ENCODE data around the gene KCNE3.
A peak's percentile ranks its signal among the peaks of the same experiment; 100 is the strongest.

Gene KCNE3

DNA sequence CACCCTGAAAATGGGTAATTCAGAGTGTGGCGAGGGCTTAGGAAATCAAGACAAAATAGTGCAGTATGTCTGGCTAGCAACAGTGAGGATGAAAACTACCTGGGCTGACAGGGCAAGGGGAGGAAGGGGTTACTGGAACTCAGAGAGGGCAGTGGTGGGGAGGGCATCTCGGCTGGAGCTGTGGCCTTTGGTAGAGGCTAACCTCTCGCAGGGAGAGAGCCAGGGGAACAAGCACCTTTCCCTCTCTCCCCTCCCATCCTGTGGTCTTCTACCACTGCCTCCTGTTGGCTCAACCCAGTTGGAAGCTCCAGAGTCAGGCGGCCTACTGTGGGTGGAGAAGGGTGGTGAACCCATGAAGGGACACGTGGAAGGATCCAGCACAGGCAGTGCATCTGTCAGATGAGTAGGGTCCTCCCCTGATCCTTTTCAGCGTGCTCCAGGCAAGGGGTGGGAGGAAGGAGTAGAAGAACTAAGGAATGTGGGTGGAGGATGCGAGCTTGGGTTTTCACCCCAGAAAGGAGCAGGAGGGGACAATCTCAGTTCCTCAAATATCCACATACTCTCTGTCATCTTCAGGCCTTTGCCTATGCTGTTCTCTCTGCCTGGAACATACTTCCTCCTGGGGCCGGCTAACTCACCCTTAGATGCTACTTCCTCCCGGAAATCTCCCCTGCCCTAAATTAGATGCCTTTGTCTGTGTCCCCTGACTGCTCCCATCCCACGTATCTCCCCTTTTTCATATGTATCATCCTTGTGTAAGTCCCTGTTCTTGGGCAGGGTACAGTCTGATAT is 6.2 kb upstream of the KCNE3 start:
- TF ChIP-seq Cebpa-rat (IDR thresholded peaks at IDR 0.05), result no peak
- Histone ChIP-seq H3K4me2 (no peak overlapping the region), H3K4me3 (no peak overlapping the region), H3K9ac (no peak overlapping the region), H3K27me3 (no peaks in the 10 kb centered on the region), H3K4me1 (peaks cover 4% of the 10 kb centered on the region), H3K36me3 (no peaks in the 10 kb centered on the region), H4K20me1 (no peaks in the 10 kb centered on the region), H3K27ac (no peak overlapping the region), H3K9me3 (no peaks in the 10 kb centered on the region)

DNA sequence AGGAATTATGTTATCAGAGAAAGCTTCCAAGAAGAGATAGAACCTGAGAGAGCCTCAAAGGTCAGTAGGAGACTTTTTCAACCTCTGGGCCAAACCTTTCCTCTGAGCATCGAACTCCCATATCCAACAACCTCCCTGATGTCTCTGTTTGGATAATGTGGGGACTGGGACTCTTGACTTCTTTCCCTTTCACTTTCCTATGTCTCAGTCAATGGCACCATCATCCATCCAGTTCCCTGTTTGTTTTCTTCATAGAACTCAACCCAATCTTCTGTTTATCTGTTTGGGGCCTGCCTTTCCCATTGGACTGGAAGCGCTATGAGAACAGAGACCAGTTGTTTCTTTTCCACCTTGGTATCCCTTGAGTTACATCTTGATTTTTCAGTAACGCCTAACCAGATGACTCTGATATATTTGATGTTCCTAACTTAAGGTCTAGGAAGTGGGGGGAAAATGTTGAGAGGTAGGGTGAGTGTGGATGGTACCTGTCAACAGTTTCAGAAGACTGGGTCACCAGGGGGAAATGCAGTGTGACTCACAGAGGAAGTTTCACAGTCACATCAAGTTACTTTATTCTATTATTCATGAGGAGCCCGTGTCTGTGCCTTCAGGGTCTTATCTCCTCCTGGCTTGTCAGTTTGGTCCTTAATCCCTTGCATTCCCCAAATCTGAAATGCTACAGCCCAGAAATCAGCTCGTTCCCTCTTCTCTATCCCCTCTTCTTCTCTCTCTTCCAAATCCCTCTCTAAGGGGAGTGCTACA is 4.5 kb upstream of the KCNE3 start:
- peaks cover 9% of the 10 kb centered on the region for H3K4me1 ChIP-seq
- H3K9me3 ChIP-seq, result no peaks in the 10 kb centered on the region
- no peak overlapping the region for H3K9ac ChIP-seq
- H3K36me3 ChIP-seq, result no peaks in the 10 kb centered on the region
- H4K20me1 ChIP-seq, result no peaks in the 10 kb centered on the region
- no peak overlapping the region for H3K4me2 ChIP-seq
- H3K4me3 ChIP-seq, result no peak overlapping the region
- no peak for TF ChIP-seq Cebpa-rat (IDR thresholded peaks at IDR 0.05)
- H3K27ac ChIP-seq, result no peak overlapping the region
- no peaks in the 10 kb centered on the region for H3K27me3 ChIP-seq

DNA sequence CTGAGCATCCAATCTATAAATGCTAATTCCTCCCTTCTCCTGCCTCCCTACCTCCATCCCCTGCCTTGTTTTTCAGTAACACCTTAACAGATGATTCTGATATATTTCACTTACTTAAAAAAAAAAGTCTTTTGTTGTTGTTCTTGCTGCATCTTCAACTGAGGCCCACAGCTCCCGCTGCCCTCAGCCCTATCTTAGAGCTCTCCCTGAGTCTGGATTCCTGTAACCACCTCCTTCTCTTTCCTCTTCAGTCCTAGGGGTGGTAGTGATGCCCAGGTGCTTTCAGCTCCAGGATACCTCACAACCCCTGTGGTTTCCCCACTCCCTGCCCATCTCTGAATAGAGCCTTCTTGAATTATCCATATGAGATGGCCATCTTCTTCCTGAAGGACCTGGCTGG is 3.7 kb upstream of the KCNE3 start:
- Histone ChIP-seq H4K20me1 (no peaks in the 10 kb centered on the region), H3K9me3 (no peaks in the 10 kb centered on the region), H3K4me2 (no peak overlapping the region), H3K4me1 (peaks cover 9% of the 10 kb centered on the region), H3K27ac (no peak overlapping the region), H3K27me3 (no peaks in the 10 kb centered on the region), H3K4me3 (no peak overlapping the region), H3K36me3 (no peaks in the 10 kb centered on the region), H3K9ac (no peak overlapping the region)
- TF ChIP-seq Cebpa-rat (IDR thresholded peaks at IDR 0.05), result no peak

- no peak for TF ChIP-seq Cebpa-rat (IDR thresholded peaks at IDR 0.05)
- Histone ChIP-seq H3K27ac (no peak overlapping the region), H4K20me1 (no peaks in the 10 kb centered on the region)
Measured at GRCh38 chr11:74470526-74470925, 3.2 kb upstream of the KCNE3 start.

DNA sequence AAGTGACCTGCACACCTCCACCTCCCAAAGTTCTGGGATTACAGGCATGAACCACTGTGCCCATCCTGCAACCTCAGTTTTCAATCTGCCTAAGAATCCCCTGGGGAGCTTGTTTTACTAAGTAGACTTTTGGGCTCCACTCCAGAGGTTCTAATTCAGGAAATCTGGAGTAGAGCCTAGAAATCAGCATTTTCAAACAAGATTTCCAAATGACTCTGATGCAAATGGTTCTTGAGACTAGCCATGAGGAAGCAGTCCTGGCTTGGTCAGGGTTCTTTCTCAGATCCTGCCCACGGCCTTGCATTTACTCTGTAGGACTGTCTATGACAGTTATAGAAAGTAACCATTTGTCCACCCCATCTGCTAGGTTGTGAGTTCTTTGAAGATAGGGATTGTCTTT is 1.6 kb upstream of the KCNE3 start:
- peaks cover 9% of the 10 kb centered on the region for H3K4me1 ChIP-seq
- no peak overlapping the region for H3K9ac ChIP-seq
- no peaks in the 10 kb centered on the region for H3K9me3 ChIP-seq
- no peak overlapping the region for H3K27ac ChIP-seq
- no peaks in the 10 kb centered on the region for H3K27me3 ChIP-seq
- H4K20me1 ChIP-seq, result no peaks in the 10 kb centered on the region
- peak overlapping the region; percentile 22 for H3K4me2 ChIP-seq
- TF ChIP-seq Cebpa-rat (IDR thresholded peaks at IDR 0.05), result no peak
- no peaks in the 10 kb centered on the region for H3K36me3 ChIP-seq
- no peak overlapping the region for H3K4me3 ChIP-seq

More at GRCh38 chr11:74470526-74470925, 3.2 kb upstream of the KCNE3 start:
- no peak overlapping the region for H3K4me2 ChIP-seq
- H3K9ac ChIP-seq, result no peak overlapping the region
- peaks cover 9% of the 10 kb centered on the region for H3K4me1 ChIP-seq
- no peaks in the 10 kb centered on the region for H3K9me3 ChIP-seq
- H3K4me3 ChIP-seq, result no peak overlapping the region
- H3K27me3 ChIP-seq, result no peaks in the 10 kb centered on the region
- no peaks in the 10 kb centered on the region for H3K36me3 ChIP-seq

DNA sequence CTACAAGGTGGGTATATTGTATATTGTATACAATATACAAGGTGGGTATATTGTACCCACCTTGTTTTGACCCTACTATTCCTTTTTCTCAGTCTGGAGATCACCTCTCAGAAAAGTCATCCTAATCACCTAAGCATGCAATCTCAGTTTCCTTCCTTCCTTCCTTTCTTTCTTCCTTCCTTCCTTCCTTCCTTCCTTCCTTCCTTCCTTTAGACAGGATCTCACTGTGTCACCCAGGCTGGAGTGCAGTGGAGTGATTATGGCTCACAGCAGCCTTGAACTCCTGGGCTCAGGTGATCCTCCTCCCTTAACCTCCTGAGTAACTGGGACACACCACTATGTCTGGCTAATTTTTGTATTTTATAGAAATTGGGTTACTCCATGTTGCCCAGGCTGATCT is 1.2 kb upstream of the KCNE3 start:
- no peak overlapping the region for H3K27ac ChIP-seq
- H3K9ac ChIP-seq, result no peak overlapping the region
- peaks cover 9% of the 10 kb centered on the region for H3K4me1 ChIP-seq
- no peaks in the 10 kb centered on the region for H3K36me3 ChIP-seq
- no peaks in the 10 kb centered on the region for H3K27me3 ChIP-seq
- no peak overlapping the region for H3K4me3 ChIP-seq
- H3K4me2 ChIP-seq, result peak overlapping the region; percentile 22
- H4K20me1 ChIP-seq, result no peaks in the 10 kb centered on the region
- H3K9me3 ChIP-seq, result no peaks in the 10 kb centered on the region
- no peak for TF ChIP-seq Cebpa-rat (IDR thresholded peaks at IDR 0.05)

DNA sequence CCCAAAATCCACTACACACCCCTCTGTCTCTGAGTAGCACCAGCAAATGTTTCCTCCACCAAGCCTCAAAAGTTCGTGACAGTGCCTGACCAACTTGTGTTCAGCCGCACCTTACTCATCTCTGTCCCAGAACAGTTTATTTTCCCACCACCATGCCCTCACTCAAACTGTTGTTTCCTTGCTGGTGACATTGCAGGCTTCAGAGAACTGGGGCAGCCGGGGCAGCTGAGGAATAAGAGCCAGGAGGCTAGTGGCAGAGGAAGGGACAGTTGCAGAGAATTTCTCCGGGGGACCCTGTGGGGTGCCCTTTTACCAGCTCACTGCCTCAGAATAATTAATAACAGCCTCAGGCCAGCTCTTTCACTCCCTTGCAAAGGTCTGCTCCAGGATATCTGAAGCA is 709 bp upstream of the KCNE3 start:
- no peak overlapping the region for H3K27ac ChIP-seq
- H3K9ac ChIP-seq, result no peak overlapping the region

GRCh38 chr11:74465291-74465708 is 2.0 kb downstream of the KCNE3 start:
- H3K9ac ChIP-seq, result no peak overlapping the region
- no peaks in the 10 kb centered on the region for H3K36me3 ChIP-seq
- no peaks in the 10 kb centered on the region for H4K20me1 ChIP-seq
- H3K27me3 ChIP-seq, result no peaks in the 10 kb centered on the region
- no peak for TF ChIP-seq Cebpa-rat (IDR thresholded peaks at IDR 0.05)
- H3K4me2 ChIP-seq, result no peak overlapping the region
- H3K4me3 ChIP-seq, result no peak overlapping the region
- peaks cover 9% of the 10 kb centered on the region for H3K4me1 ChIP-seq
- no peak overlapping the region for H3K27ac ChIP-seq
- H3K9me3 ChIP-seq, result no peaks in the 10 kb centered on the region

More for the DNA sequence above, 709 bp upstream of the KCNE3 start:
- no peak overlapping the region for H3K4me3 ChIP-seq
- H3K4me1 ChIP-seq, result peaks cover 9% of the 10 kb centered on the region
- no peaks in the 10 kb centered on the region for H3K27me3 ChIP-seq
- no peak for TF ChIP-seq Cebpa-rat (IDR thresholded peaks at IDR 0.05)
- no peaks in the 10 kb centered on the region for H3K9me3 ChIP-seq
- no peaks in the 10 kb centered on the region for H3K36me3 ChIP-seq
- H4K20me1 ChIP-seq, result no peaks in the 10 kb centered on the region
- peak overlapping the region; percentile 22; the same call in 1 of the 2 replicates for H3K4me2 ChIP-seq

DNA sequence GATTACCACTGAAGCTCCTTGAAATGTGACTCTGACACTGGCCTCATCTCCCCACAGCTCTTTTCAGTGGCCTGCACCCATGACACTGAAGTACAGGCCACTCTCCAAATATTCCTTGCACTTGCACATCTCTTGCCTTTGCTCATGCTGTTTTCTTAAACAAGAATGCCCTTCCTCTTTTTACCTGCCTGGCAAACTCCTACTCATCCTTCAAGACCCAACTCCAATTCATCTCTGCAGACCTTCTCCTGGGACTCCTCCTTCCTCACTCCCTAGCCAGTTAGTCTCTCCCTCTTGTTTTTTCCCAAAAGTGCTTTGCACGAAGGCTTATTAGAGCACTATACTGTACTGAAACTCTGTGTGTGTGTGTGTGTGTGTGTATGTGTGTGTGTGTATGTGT is 2.6 kb downstream of the KCNE3 start:
- no peak overlapping the region for H3K4me3 ChIP-seq
- peaks cover 9% of the 10 kb centered on the region for H3K4me1 ChIP-seq
- no peak for TF ChIP-seq Cebpa-rat (IDR thresholded peaks at IDR 0.05)
- H3K36me3 ChIP-seq, result no peaks in the 10 kb centered on the region
- H3K27ac ChIP-seq, result no peak overlapping the region
- no peaks in the 10 kb centered on the region for H3K9me3 ChIP-seq
- no peaks in the 10 kb centered on the region for H4K20me1 ChIP-seq
- H3K4me2 ChIP-seq, result no peak overlapping the region
- H3K27me3 ChIP-seq, result no peaks in the 10 kb centered on the region
- no peak overlapping the region for H3K9ac ChIP-seq

DNA sequence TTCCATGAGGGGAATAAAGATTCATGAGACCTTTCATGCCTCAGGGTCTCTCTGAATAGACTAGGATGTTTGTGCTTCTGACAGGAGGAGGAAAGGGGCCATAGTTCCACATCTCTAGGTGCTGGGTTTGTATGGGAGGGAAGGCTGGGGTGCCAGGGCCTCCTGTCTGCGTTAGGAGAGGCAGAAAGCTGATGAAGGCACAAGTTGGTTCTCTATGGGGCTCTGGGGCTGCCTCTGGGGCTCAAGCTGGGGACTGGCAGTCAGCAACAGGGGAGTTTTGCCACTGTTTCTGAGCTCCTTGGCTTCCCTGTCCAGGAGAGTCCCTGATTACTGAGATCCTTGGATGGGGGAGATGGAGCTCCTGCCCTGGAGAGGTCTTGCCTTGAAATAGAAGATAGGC is 4.1 kb downstream of the KCNE3 start:
- Histone ChIP-seq H3K27ac (no peak overlapping the region), H3K36me3 (no peaks in the 10 kb centered on the region), H3K4me1 (peaks cover under 1% of the 10 kb centered on the region)

More for the DNA sequence above, 4.1 kb downstream of the KCNE3 start:
- Histone ChIP-seq H3K4me2 (no peak overlapping the region), H3K9ac (no peak overlapping the region), H3K27me3 (no peaks in the 10 kb centered on the region), H4K20me1 (no peaks in the 10 kb centered on the region), H3K9me3 (no peaks in the 10 kb centered on the region), H3K4me3 (no peak overlapping the region)
- no peak for TF ChIP-seq Cebpa-rat (IDR thresholded peaks at IDR 0.05)
